Hair follicle dermal papilla cell (primary cell): ENCODE data around the gene ZDHHC24. TPM values are rescaled to one million over a fixed set of nuclear protein-coding genes. Genes with fewer than 3 reads are reported as not detected.

Experiments
- total RNA-seq: library from RNA; depleted of rRNA; stranded (reverse); fragments of >200 nt; gene quantifications from 2 replicates; pipeline ENCODE4 v1.2.3, GENCODE V29; 2012

Gene ZDHHC24, protein sequence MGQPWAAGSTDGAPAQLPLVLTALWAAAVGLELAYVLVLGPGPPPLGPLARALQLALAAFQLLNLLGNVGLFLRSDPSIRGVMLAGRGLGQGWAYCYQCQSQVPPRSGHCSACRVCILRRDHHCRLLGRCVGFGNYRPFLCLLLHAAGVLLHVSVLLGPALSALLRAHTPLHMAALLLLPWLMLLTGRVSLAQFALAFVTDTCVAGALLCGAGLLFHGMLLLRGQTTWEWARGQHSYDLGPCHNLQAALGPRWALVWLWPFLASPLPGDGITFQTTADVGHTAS
- 8.8 and 10.9 TPM in 2 replicates for total RNA-seq

DNA sequence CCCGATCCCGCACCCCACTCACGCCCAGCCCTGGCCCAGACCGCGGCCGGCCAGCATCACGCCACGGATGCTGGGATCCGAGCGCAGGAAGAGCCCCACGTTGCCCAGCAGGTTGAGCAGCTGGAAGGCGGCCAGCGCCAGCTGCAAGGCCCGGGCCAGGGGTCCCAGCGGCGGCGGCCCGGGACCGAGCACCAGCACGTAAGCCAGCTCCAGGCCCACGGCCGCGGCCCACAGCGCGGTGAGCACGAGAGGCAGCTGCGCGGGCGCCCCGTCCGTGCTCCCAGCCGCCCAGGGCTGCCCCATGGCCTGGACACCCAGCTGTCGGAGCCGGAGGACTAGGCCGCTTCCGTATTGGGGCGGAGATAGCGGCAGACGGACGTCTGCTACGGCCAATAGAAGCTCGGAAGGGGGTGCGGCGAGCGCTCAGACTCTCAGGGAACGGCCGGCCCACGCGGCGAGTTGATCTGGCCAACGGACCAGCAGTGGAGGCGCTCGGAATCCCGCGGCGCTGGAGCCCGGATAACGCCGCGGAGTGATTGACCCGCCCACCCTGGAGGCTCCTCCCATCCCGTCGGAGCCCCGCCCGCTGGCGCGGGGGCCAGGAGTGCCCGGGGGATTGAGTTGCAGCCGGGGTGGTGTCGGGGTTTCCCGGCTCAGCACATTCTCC, at the start of gene ZDHHC24:
ZDHHC24 (minus strand) TSS at position 348 of the 667 bp plus-strand sequence; CDS start at position 303, 45 bp downstream.

DNA sequence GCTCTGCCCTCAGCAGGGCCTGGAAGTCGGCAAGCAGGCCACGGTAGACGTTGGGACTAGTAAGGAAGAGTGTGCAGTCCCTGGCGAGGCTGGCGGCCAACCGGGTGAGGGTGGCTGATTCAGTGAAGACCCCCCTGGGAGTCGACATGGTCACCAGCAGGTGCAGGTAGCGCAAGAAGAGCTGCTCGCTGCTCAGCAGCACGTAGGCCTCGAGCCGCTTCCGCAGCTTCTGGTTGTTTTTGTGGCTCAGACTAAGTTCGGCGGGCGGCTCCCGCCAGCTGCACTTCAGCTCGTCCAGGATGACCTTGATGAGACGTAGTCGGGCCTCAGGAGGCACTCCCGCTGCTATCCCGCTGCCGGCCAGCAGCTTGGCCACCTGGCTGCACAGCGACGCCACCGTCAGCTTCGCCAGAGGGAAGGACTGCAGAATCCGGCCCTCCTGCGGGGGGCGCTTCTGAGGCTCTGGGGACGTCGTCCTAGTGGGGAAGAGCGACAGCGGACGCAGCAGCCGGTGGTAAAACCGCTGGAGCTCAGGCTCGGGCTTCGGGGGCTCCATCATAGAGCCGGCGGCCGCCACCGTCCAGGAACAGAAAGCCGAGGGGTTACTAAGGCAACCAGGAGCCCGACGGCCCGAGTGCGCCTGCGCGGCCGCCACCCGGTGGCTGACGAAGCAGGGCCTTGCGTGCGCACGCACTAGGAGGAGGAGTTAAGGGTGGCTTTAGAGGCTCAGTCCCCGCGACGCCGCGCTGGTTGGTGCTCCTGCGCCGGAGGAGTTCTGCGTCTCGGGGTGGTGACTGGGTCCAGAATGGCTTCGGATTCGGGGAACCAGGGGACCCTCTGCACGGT, 46.8 kb upstream of the ZDHHC24 start, which contains the start of the genes CCDC87 and CCS:
CCDC87 (minus strand) TSS at position 607 of the 846 bp plus-strand sequence; CDS start at position 559, 48 bp downstream.
CCS (plus strand) TSS at position 729 of the 846 bp plus-strand sequence; CDS start at position 806, 77 bp downstream.

DNA sequence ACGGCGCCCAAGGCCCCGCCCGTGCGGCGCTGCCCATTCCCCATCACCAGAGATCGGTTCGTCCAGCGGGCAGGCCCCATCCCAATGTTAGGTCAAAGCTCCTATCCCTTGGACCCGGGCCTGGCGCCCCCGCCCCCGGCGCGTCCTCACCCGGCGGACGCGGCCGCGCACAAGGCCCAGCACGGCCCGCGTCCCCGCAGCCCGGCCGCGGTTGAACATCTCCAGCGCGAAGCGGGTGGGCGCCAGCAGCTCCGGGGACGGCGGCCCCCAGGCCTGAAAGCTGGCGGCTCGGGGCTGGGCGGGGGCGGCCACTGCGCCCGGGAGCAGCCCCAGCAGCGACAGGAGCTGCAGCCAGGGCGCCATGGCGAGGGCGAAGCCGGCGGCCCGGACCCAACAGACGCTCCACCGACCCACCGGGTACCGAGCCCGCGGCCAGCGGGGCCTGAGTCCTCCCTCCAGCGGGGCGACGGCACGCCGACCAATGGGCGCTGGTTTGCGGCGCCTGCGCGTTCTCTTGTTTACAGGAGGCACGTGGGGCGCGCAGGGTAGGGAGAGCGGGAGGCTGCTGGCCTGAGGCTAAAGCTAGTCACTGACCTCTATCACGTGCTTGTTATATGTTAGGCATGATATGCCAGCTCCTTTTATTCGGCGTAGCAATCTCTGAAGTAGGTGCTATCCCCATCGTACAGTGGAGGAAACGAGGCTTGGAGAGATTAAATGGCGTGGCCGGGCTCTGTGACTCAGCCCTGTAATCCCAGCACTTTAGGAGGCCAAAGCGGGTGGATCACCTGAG, 22.5 kb upstream of the ZDHHC24 start, which contains the start of gene CTSF:
CTSF (minus strand) TSS at position 483 of the 793 bp plus-strand sequence; CDS start at position 363, 120 bp downstream.

DNA sequence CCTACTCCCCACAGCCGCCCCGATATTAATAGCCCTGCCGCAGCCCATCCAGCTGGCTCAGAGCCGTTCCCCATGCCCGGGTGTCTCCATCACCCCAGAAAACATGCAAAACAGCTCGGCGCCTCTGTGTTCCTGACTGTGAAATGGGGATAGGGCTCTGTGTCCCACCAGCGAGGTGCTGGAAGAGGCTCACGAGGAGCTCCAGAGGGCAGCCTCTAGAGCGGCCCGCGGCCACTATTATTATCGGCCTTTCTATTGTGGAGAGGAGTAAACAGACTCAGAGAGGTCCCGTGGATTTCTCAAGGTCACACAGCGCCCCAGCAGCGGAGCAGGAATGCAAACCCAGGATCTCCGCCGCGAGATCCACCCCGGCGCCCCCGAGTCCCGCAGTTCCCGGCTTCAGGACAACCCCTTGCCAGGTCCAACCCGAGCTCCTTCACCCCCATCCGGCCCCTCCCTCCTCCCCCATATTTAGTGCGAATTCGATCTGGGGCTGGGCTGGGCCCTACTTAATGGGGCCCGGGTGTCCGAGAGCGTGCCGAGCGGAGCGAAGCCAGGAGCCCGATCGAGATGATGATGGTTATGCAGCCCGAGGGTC, 619 bp upstream of the ZDHHC24 start, which contains the start of gene ACTN3:
ACTN3 (plus strand) TSS at position 536 of the 598 bp plus-strand sequence; CDS start at position 571, 35 bp downstream.

DNA sequence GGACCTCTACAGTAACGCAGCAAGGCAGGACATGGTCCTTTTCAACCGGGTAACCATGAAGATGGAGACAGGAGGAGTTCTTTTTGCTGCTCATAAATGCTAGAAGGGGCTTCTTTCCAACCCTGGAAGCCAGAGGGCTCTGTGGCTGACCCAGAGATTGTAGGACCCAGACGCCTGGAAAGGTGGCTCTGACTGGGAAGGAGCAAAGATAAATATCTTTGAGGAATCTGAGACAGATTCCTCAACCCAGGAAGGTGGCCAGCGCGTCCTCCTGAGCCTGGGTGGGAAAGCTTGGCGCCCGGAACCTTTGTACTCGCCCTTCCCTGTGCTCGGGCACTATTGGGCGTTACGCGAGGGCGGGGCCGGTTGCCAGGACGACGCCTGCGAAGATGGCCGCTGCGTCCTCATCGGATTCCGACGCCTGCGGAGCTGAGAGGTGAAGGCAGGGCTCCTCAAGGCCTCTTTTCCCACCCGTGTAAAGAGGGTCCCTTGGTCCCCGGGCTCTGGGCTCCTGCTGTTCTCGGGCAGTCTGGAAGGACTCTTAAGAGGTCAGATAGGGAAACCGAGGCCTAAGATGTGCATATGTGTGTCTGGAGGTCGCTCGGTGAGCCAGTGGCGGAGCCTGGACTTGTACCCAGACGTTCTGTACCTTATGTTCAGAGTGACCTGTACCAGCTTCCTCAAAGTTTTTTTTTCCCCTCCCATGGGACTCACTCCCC, 35.4 kb downstream of the ZDHHC24 start, which contains the start of gene BBS1:
BBS1 (plus strand) TSS at position 365 of the 719 bp plus-strand sequence; CDS start at position 390, 25 bp downstream.

DNA sequence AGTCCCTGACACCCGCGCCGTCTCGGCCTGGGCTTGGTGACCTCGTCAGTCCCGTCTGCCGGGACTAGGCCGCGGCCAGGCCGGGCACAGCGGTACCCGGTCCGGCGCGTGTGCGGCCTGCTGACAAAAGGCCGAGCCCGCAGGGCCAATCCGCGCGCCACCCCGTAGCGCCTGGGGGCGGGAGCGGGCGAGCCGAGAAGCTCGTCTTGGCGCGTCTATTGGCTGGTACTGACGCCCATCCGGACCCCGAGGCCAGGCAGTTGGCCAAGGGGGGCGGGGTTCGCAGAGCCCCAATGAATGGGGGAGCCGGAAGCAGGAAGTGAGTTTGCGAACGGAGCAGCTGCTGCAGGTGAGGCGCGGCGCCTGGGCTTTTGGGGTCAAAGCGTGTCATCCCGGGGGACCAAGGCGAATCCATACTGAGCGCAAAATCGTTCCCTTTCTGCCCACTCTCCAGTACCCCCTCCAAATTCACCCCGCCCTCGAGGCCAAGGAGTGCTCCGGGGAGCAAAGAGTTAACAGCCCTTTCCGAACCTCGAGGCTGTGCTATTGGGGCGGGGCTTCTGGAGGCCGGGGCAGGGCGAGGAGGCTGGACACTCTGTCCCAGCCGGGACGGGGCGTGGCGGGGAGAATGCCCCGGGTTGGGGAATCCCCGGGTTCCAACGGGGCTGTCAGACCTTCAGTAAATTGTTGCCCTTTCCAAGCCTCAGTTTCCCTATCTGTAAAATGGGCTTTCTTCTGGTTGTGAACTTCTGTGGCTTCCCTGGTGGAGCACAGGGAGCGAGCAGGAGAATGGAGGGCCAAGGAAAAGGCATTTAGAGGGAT, 65.5 kb downstream of the ZDHHC24 start, which contains the start of gene DPP3:
DPP3 (plus strand) TSS at position 318 of the 822 bp plus-strand sequence. CDS start 1,767 bp downstream, outside the sequence.

Other genes starting within 250 kb of the ZDHHC24 start
- 172 and 174 TPM in 2 replicates for gene CD248, start 229.0 kb downstream of the ZDHHC24 start, total RNA-seq
- gene RIN1, start 209.6 kb downstream of the ZDHHC24 start, total RNA-seq: 32.3 and 32.9 TPM in 2 replicates
- 35.4 and 40.2 TPM in 2 replicates for gene BRMS1, start 200.9 kb downstream of the ZDHHC24 start, total RNA-seq
- 28.3 and 29.0 TPM in 2 replicates for gene B4GAT1, start 198.4 kb downstream of the ZDHHC24 start, total RNA-seq
- 0.24 and 0.81 TPM in 2 replicates for gene SLC29A2, start 174.3 kb downstream of the ZDHHC24 start, total RNA-seq
- under 0.01 TPM in 1 of 2 replicates, not detected in the other for gene NPAS4, start 125.0 kb downstream of the ZDHHC24 start, total RNA-seq
- gene MRPL11, start 107.2 kb downstream of the ZDHHC24 start, total RNA-seq: 19.0 and 24.8 TPM in 2 replicates
- 21.5 and 23.9 TPM in 2 replicates for gene PELI3, start 79.1 kb downstream of the ZDHHC24 start, total RNA-seq
- gene DPP3, start 65.6 kb downstream of the ZDHHC24 start, total RNA-seq: 38.9 and 43.0 TPM in 2 replicates
- 30.4 and 43.0 TPM in 2 replicates for gene BBS1, start 35.4 kb downstream of the ZDHHC24 start, total RNA-seq
- 0.16 TPM in 1 of 2 replicates, not detected in the other for gene ACTN3, start 855 bp upstream of the ZDHHC24 start, total RNA-seq
- 37.2 and 39.9 TPM in 2 replicates for gene CTSF, start 22.6 kb upstream of the ZDHHC24 start, total RNA-seq
- gene CCDC87, start 47.0 kb upstream of the ZDHHC24 start, total RNA-seq: 0.49 and 0.85 TPM in 2 replicates
- gene CCS, start 47.1 kb upstream of the ZDHHC24 start, total RNA-seq: 25.7 and 31.0 TPM in 2 replicates
- gene RBM14, start 70.6 kb upstream of the ZDHHC24 start, total RNA-seq: 27.9 and 35.2 TPM in 2 replicates
- gene RBM4, start 92.7 kb upstream of the ZDHHC24 start, total RNA-seq: 83.4 and 88.4 TPM in 2 replicates
- gene RBM4B, start 131.8 kb upstream of the ZDHHC24 start, total RNA-seq: 22.1 and 23.8 TPM in 2 replicates
- gene SPTBN2, start 183.2 kb upstream of the ZDHHC24 start, total RNA-seq: 0.24 and 0.81 TPM in 2 replicates